GM12878 (cell line): ENCODE measurements around the gene MACROD2. TPM values are rescaled to one million over a fixed set of nuclear protein-coding genes. Genes with fewer than 3 reads are reported as not detected.

ENCODE experiments used
- ATAC-seq: fragments of 200-7000 bp; cut with Tn5 transposase; 3 replicates; pipeline ENCODE4 v1.9.1; 2020; ENCODE audit warnings: mild to moderate bottlenecking, moderate library complexity
- BruUV-seq: library from RNA; stranded (reverse); fragments of 400-500 nt; replicated peaks from 2 replicates; lab custom pipeline; 2021; lab: Mats Ljungman, UMichigan
- CTCF ChIA-PET: fragments of 300-600 bp; sonication (Branson Sonifier 250); formaldehyde crosslinking; extraction: SDS; loops from one replicate; lab custom pipeline; 2021; ENCODE audit warnings: inconsistent platforms; lab: Yijun Ruan, JAX
- POLR2A ChIA-PET: fragments of 350-600 bp; formaldehyde crosslinking; extraction: SDS; loops from one replicate; lab custom pipeline; 2021; ENCODE audit warnings: inconsistent platforms; lab: Charles Lee
- RAD21 ChIA-PET: fragments of 300-600 bp; sonication (Branson Sonifier 250); formaldehyde crosslinking; loops from one replicate; lab custom pipeline; 2023; ENCODE audit warnings: antibody characterized with exemption; ENCODE audit not compliant: unreplicated experiment; lab: Charles Lee
- SMC1A ChIA-PET: fragments of 300-600 bp; sonication (Branson Sonifier 250); formaldehyde crosslinking; loops from one replicate; lab custom pipeline; 2023; ENCODE audit not compliant: unreplicated experiment, uncharacterized antibody; lab: Charles Lee
- DNase-seq: peaks from one replicate; pipeline ENCODE4 v3.0.0-alpha.2; 2011; ENCODE audit warnings: low read depth, low spot score
- FAIRE-seq: peaks from 3 replicates; lab custom pipeline; 2011; peaks lifted over from hg19 to GRCh38; lab: Jason Lieb, UNC
- H2AFZ ChIP-seq: 2 replicates; pipeline ENCODE4 v1.6.0; 2011; ENCODE audit warnings: low read depth, low read length, control low read depth; ENCODE audit not compliant: control insufficient read depth
- H3K27ac ChIP-seq: 2 replicates; pipeline ENCODE4 v1.5.1; 2011; ENCODE audit warnings: control low read depth; ENCODE audit not compliant: control insufficient read depth, insufficient read depth
- H3K27me3 ChIP-seq, 2 experiments: replicated peaks in 1 of 2; 2 replicates each; pipeline versions ENCODE4 v1.6.0 to v1.6.1; 2011; ENCODE audit warnings: low read length in 1 of 2; ENCODE audit not compliant: control insufficient read depth in 2 of 2, insufficient read depth in 2 of 2
- H3K36me3 ChIP-seq, 2 experiments: 2 replicates each; pipeline ENCODE4 v1.5.1; 2011; ENCODE audit warnings: low read length in 1 of 2; ENCODE audit not compliant: control insufficient read depth in 2 of 2, insufficient read depth in 2 of 2
- H3K4me1 ChIP-seq: 2 replicates; pipeline ENCODE4 v1.6.1; 2011; ENCODE audit warnings: mild to moderate bottlenecking, low read length, moderate library complexity, mixed read lengths; ENCODE audit not compliant: control insufficient read depth, insufficient read depth
- H3K4me2 ChIP-seq: 2 replicates; pipeline ENCODE4 v1.6.0; 2011; ENCODE audit warnings: control low read depth; ENCODE audit not compliant: control insufficient read depth, insufficient read depth
- H3K4me3 ChIP-seq: fragments of 200-600 bp; sonication (generic); 2 replicates; pipeline ENCODE4 v1.5.1; 2016
- H3K79me2 ChIP-seq: 2 replicates; pipeline ENCODE4 v1.6.0; 2011; ENCODE audit warnings: low read length; ENCODE audit not compliant: control insufficient read depth, insufficient read depth
- H3K9ac ChIP-seq: 2 replicates; pipeline ENCODE4 v1.8.0; 2011; ENCODE audit warnings: low read length, control low read depth, mixed read lengths; ENCODE audit not compliant: control insufficient read depth, insufficient read depth
- H3K9me3 ChIP-seq: replicated peaks from 3 replicates; pipeline ENCODE4 v1.5.1; 2011; ENCODE audit warnings: mild to moderate bottlenecking, low read length; ENCODE audit not compliant: control insufficient read depth, insufficient read depth
- H4K20me1 ChIP-seq: 2 replicates; pipeline ENCODE4 v1.6.0; 2011; ENCODE audit not compliant: control insufficient read depth, insufficient read depth
- CHD2 ChIP-seq: IDR thresholded peaks from 2 replicates; pipeline ENCODE4 v1.6.1; 2011; ENCODE audit warnings: low read depth, low read length, improper control_type of control experiment, borderline replicate concordance
- DPF2 ChIP-seq: fragments of 450-650 bp; IDR thresholded peaks from 2 replicates; pipeline ENCODE4 v1.6.1; 2017; ENCODE audit warnings: mild to moderate bottlenecking
- EP300 ChIP-seq, 2 experiments: fragments of 150-350 bp in 1 of 2; IDR thresholded peaks; 2 replicates each; pipeline ENCODE4 v1.6.1; 2011 to 2012; ENCODE audit warnings: low read depth in 2 of 2, low read length in 2 of 2, borderline replicate concordance in 1 of 2, improper control_type of control experiment in 1 of 2, inconsistent platforms in 1 of 2; ENCODE audit not compliant: control insufficient read depth in 1 of 2
- GATAD2B ChIP-seq: fragments of 450-650 bp; conservative IDR thresholded peaks from 2 replicates; pipeline ENCODE4 v1.6.1; 2017; ENCODE audit warnings: low read depth, mild to moderate bottlenecking, moderate library complexity
- HDAC6 ChIP-seq: fragments of 200-600 bp; sonication (generic); IDR thresholded peaks from one replicate; pipeline ENCODE4 v1.8.0; 2017; ENCODE audit warnings: antibody characterized with exemption; ENCODE audit not compliant: unreplicated experiment
- IRF3 ChIP-seq: fragments of 450-650 bp; IDR thresholded peaks from 2 replicates; pipeline ENCODE4 v1.6.1; 2014; ENCODE audit warnings: mild to moderate bottlenecking
- RCOR1 ChIP-seq: conservative IDR thresholded peaks from 2 replicates; pipeline ENCODE4 v1.6.1; 2012; ENCODE audit warnings: low read depth, low read length, improper control_type of control experiment
- REST ChIP-seq: IDR thresholded peaks from 2 replicates; pipeline ENCODE4 v1.6.1; 2012; ENCODE audit warnings: mild to moderate bottlenecking, low read depth, low read length
- SMARCA5 ChIP-seq: fragments of 450-650 bp; IDR thresholded peaks from 2 replicates; pipeline ENCODE4 v1.6.1; 2017; ENCODE audit warnings: mild to moderate bottlenecking
- TAF1 ChIP-seq: IDR thresholded peaks from 2 replicates; pipeline ENCODE4 v1.6.1; 2011; ENCODE audit warnings: mild to moderate bottlenecking, low read depth, low read length, borderline replicate concordance
- TCF12 ChIP-seq: IDR thresholded peaks from 2 replicates; pipeline ENCODE4 v1.6.1; 2011; ENCODE audit warnings: low read depth, mild to moderate bottlenecking, low read length
- WGBS: methylation state at CpG from one replicate; pipeline ENCODE4 v1.1.6; 2016; ENCODE audit warnings: low lambda C conversion rate; ENCODE audit not compliant: insufficient replicate concordance, insufficient coverage; ENCODE audit errors: missing lambda C conversion rate; 5-methylcytosine and 5-hydroxymethylcytosine counted together
- in situ Hi-C: fragments of 300-500 bp; cut with MboI; formaldehyde crosslinking; loops from 9 replicates; pipeline ENCODE4 v1.14.3; 2018; ENCODE audit warnings: mixed read lengths
- intact Hi-C: fragments of 100-400 bp; cut with micrococcal nuclease; formaldehyde crosslinking; loops from one replicate; pipeline ENCODE4 v1.14.2; 2022; ENCODE audit not compliant: unreplicated experiment
- polyA plus RNA-seq, 11 experiments: library from polyadenylated mRNA; depleted of rRNA in 4 of 11; unstranded in 6 of 11; stranded (reverse) in 5 of 11; fragments of >200 nt; fragmentation: Nextera tagmentation in 4 of 11; fragmentation: Illumina TruSeq in 1 of 11; extraction: Ambion mirVana in 4 of 11; extraction: Trizol in 1 of 11; gene quantifications; 1 replicate in 1 of 11; 2 replicates in 10 of 11; pipeline versions ENCODE4 v1.2.1 to v1.2.3, GENCODE V29; 2011 to 2016; ENCODE audit warnings: inconsistent platforms in 2 of 11, missing spikeins in 2 of 11, low read depth in 1 of 11
- total RNA-seq, 4 experiments: library from RNA; depleted of rRNA in 3 of 4; stranded (reverse); fragments of >200 nt in 3 of 4; fragmentation: Illumina TruSeq in 1 of 4; extraction: Trizol in 1 of 4; gene quantifications; 2 replicates each; pipeline versions ENCODE4 v1.2.1 to v1.2.3, GENCODE V29; 2013 to 2021
- TF ChIP-seq, protein P1 (sequence below): fragments of 450-650 bp; IDR thresholded peaks from 2 replicates; pipeline ENCODE4 v1.6.1; 2017; ENCODE audit warnings: mild to moderate bottlenecking, low read depth, inconsistent platforms; ENCODE audit not compliant: poor library complexity, severe bottlenecking
- TF ChIP-seq, protein P2 (sequence below): fragments of 450-650 bp; IDR thresholded peaks from 2 replicates; pipeline ENCODE4 v1.6.1; 2016; ENCODE audit warnings: mild to moderate bottlenecking, moderate library complexity, borderline replicate concordance

The MACROD2 gene
- total and polyA plus RNA-seq, 10 of the 15 experiments (the other 5 are each of a cell fraction or from before 2014, with no cell fraction given) = 1.1 to 21.5 (median 2.2) TPM

DNA sequence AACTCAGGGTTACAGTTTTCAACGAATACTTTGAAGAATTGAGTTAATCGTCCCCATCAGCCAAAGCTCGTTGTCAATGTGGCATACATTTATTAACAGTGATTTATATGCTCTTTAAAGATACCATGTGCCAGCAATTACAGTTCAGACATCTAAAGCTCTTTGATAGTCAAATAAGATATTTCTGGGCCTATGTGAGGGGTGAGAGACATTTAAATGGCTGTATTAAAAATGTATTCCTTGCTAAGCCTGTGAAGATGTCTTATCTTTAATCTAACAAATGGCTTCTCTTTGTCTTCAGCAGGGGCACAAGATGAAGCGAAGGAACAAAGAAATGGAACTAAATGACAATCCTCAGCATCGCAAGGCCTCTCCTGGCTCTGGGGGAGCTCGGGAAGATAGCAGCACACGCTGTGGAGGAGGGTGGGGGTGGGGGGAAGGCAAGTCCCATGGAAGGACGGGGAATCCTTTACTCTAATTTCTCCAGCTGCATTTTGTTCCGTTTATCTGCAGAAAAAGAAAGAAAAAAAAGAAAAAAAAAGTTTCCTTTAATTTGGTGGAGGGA is 2054.3 kb downstream of the MACROD2 start:
- RAD21 ChIA-PET = no interaction called here
- Histone ChIP-seq H3K4me3 (no peak overlapping the region), H3K9ac (no peak overlapping the region), H3K27me3 (no peaks in the 10 kb centered on the region), H3K9me3 (no peaks in the 10 kb centered on the region; the same call in 2 of the 3 replicates), H3K4me2 (no peak overlapping the region), H2AFZ (no peak overlapping the region), H3K27ac (no peak overlapping the region), H3K36me3 (no peaks in the 10 kb centered on the region), H3K4me1 (no peaks in the 10 kb centered on the region), H3K79me2 (no peaks in the 10 kb centered on the region), H4K20me1 (no peaks in the 10 kb centered on the region)
- CTCF ChIA-PET = no interaction called here
- DNase-seq (no peak), FAIRE-seq (no peak), ATAC-seq (no peak)
- SMC1A ChIA-PET = no interaction called here
- 23% methylated on average over 8 of the region's 9 CpGs for WGBS
- no TSS peak for BruUV-seq
- intact Hi-C loops (no loop called here), in situ Hi-C loops (no loop called here)
- POLR2A ChIA-PET = no interaction called here
- TF ChIP-seq, protein P1, sequence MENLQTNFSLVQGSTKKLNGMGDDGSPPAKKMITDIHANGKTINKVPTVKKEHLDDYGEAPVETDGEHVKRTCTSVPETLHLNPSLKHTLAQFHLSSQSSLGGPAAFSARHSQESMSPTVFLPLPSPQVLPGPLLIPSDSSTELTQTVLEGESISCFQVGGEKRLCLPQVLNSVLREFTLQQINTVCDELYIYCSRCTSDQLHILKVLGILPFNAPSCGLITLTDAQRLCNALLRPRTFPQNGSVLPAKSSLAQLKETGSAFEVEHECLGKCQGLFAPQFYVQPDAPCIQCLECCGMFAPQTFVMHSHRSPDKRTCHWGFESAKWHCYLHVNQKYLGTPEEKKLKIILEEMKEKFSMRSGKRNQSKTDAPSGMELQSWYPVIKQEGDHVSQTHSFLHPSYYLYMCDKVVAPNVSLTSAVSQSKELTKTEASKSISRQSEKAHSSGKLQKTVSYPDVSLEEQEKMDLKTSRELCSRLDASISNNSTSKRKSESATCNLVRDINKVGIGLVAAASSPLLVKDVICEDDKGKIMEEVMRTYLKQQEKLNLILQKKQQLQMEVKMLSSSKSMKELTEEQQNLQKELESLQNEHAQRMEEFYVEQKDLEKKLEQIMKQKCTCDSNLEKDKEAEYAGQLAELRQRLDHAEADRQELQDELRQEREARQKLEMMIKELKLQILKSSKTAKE = no peak
- TF ChIP-seq HDAC6 (no peak), TCF12 (no peak), DPF2 (no peak), EP300 (IDR thresholded peaks at IDR 0.05; ENCODE audit: borderline replicate concordance in 1 of 2, control insufficient read depth in 1 of 2, low read depth in 2 of 2, low read length in 2 of 2) (no peak), CHD2 (no peak), TAF1 (no peak), IRF3 (no peak), REST (no peak), RCOR1 (no peak), GATAD2B (no peak), SMARCA5 (no peak)
- TF ChIP-seq, protein P2, sequence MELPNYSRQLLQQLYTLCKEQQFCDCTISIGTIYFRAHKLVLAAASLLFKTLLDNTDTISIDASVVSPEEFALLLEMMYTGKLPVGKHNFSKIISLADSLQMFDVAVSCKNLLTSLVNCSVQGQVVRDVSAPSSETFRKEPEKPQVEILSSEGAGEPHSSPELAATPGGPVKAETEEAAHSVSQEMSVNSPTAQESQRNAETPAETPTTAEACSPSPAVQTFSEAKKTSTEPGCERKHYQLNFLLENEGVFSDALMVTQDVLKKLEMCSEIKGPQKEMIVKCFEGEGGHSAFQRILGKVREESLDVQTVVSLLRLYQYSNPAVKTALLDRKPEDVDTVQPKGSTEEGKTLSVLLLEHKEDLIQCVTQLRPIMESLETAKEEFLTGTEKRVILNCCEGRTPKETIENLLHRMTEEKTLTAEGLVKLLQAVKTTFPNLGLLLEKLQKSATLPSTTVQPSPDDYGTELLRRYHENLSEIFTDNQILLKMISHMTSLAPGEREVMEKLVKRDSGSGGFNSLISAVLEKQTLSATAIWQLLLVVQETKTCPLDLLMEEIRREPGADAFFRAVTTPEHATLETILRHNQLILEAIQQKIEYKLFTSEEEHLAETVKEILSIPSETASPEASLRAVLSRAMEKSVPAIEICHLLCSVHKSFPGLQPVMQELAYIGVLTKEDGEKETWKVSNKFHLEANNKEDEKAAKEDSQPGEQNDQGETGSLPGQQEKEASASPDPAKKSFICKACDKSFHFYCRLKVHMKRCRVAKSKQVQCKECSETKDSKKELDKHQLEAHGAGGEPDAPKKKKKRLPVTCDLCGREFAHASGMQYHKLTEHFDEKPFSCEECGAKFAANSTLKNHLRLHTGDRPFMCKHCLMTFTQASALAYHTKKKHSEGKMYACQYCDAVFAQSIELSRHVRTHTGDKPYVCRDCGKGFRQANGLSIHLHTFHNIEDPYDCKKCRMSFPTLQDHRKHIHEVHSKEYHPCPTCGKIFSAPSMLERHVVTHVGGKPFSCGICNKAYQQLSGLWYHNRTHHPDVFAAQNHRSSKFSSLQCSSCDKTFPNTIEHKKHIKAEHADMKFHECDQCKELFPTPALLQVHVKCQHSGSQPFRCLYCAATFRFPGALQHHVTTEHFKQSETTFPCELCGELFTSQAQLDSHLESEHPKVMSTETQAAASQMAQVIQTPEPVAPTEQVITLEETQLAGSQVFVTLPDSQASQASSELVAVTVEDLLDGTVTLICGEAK = no peak
